A549 (cell line): Measurements from ENCODE around the gene SEC24B. TPM values are rescaled to one million over a fixed set of nuclear protein-coding genes. Genes with fewer than 3 reads are reported as not detected.

Source experiments
- ATAC-seq, 2 experiments: fragments of 200-7000 bp in 1 of 2; fragments of >200 bp in 1 of 2; cut with Nextera tagmentation in 1 of 2; cut with Tn5 transposase in 1 of 2; 3 replicates each; pipeline versions ENCODE4 v1.8.0 to v1.9.1; 2018 to 2020; ENCODE audit warnings: mild to moderate bottlenecking in 1 of 2, moderate library complexity in 1 of 2
- CTCF ChIA-PET: fragments of 300-600 bp; sonication (Branson Sonifier 250); formaldehyde crosslinking; extraction: SDS; loops from one replicate; lab custom pipeline; 2021; ENCODE audit warnings: antibody characterized with exemption, inconsistent platforms; lab: Yijun Ruan, JAX
- POLR2A ChIA-PET: fragments of 350-600 bp; formaldehyde crosslinking; extraction: SDS; loops from one replicate; lab custom pipeline; 2021; ENCODE audit warnings: antibody characterized with exemption, inconsistent platforms; lab: Yijun Ruan, JAX
- DNase-seq, 2 experiments: peaks; one replicate each; pipeline versions ENCODE4 v3.0.0 to v3.0.0-alpha.2; 2011 to 2016; ENCODE audit warnings: low read depth in 1 of 2, low spot score in 1 of 2
- FAIRE-seq: peaks from 2 replicates; lab custom pipeline; 2011; peaks lifted over from hg19 to GRCh38; lab: Jason Lieb, UNC
- H3K27ac ChIP-seq, 2 experiments: fragments of >200 bp; sonication (Bioruptor Twin); formaldehyde crosslinking; 3 replicates each; pipeline ENCODE4 v1.5.1; 2016 to 2017
- H3K4me1 ChIP-seq: fragments of >200 bp; sonication (Bioruptor Twin); formaldehyde crosslinking; 3 replicates; pipeline ENCODE4 v1.6.1; 2016
- H3K4me2 ChIP-seq: fragments of >200 bp; sonication (Bioruptor Twin); formaldehyde crosslinking; 3 replicates; pipeline ENCODE4 v1.6.1; 2016
- H3K4me3 ChIP-seq: fragments of >200 bp; sonication (Bioruptor Twin); formaldehyde crosslinking; 3 replicates; pipeline ENCODE4 v1.5.1; 2016
- H3K9me3 ChIP-seq: fragments of >200 bp; sonication (Bioruptor Twin); formaldehyde crosslinking; 3 replicates; pipeline ENCODE4 v1.6.1; 2016
- BCL3 ChIP-seq: fragments of >200 bp; sonication (Bioruptor Twin); formaldehyde crosslinking; IDR thresholded peaks from 3 replicates; pipeline ENCODE4 v1.6.1; 2016
- BHLHE40 ChIP-seq: IDR thresholded peaks from 2 replicates; pipeline ENCODE4 v1.6.1; 2012; ENCODE audit warnings: low read depth, low read length, inconsistent platforms
- CHD4 ChIP-seq: fragments of 200-600 bp; sonication (generic); IDR thresholded peaks from 2 replicates; pipeline ENCODE4 v1.6.1; 2016; ENCODE audit warnings: antibody characterized with exemption, mild to moderate bottlenecking, borderline replicate concordance
- EP300 ChIP-seq, 2 experiments: fragments of >200 bp; sonication (Bioruptor Twin); formaldehyde crosslinking; IDR thresholded peaks; 2 replicates in 1 of 2; 3 replicates in 1 of 2; pipeline ENCODE4 v1.6.1; 2016 to 2017
- ESRRA ChIP-seq: fragments of 150-350 bp; IDR thresholded peaks from 2 replicates; pipeline ENCODE4 v1.6.1; 2014; ENCODE audit warnings: mild to moderate bottlenecking, low read length, borderline replicate concordance
- FOSL2 ChIP-seq, 2 experiments: fragments of 450-650 bp in 1 of 2; fragments of >200 bp in 1 of 2; sonication (Bioruptor Twin) in 1 of 2; formaldehyde crosslinking; IDR thresholded peaks; 2 replicates each; pipeline versions ENCODE4 v1.5.0 to v1.6.1; 2016 to 2020; ENCODE audit warnings: mild to moderate bottlenecking in 1 of 2, moderate library complexity in 1 of 2
- HDAC2 ChIP-seq: fragments of 200-600 bp; sonication (generic); IDR thresholded peaks from 2 replicates; pipeline ENCODE4 v1.6.1; 2016
- HOXA7 ChIP-seq: fragments of 250-450 bp; sonication (Bioruptor Pico); IDR thresholded peaks from 2 replicates; pipeline ENCODE4 v1.5.0; 2020; ENCODE audit warnings: mild to moderate bottlenecking, moderate library complexity
- HOXB5 ChIP-seq: fragments of 250-450 bp; sonication (Bioruptor Pico); IDR thresholded peaks from 2 replicates; pipeline ENCODE4 v1.5.0; 2020; ENCODE audit warnings: mild to moderate bottlenecking, moderate library complexity
- JUNB ChIP-seq: fragments of >200 bp; sonication (Bioruptor Twin); formaldehyde crosslinking; IDR thresholded peaks from 2 replicates; pipeline ENCODE4 v1.6.1; 2016
- KDM5A ChIP-seq: fragments of 200-600 bp; sonication (generic); IDR thresholded peaks from 2 replicates; pipeline ENCODE4 v1.6.1; 2016; ENCODE audit warnings: antibody characterized with exemption, mild to moderate bottlenecking
- MAFK ChIP-seq: fragments of 450-650 bp; IDR thresholded peaks from 2 replicates; pipeline ENCODE4 v1.6.1; 2014; ENCODE audit not compliant: partially characterized antibody
- MAZ ChIP-seq: fragments of 150-350 bp; IDR thresholded peaks from 2 replicates; pipeline ENCODE4 v1.6.1; 2014; ENCODE audit warnings: antibody characterized with exemption, low read depth, low read length, borderline replicate concordance
- PBX3 ChIP-seq: IDR thresholded peaks from 2 replicates; pipeline ENCODE4 v1.6.1; 2012
- PHF8 ChIP-seq: fragments of 200-600 bp; sonication (generic); IDR thresholded peaks from 2 replicates; pipeline ENCODE4 v1.6.1; 2016; ENCODE audit warnings: low read depth, mild to moderate bottlenecking, antibody characterized with exemption, moderate library complexity, borderline replicate concordance
- POLR2AphosphoS2 ChIP-seq: conservative IDR thresholded peaks from 2 replicates; pipeline ENCODE4 v1.6.1; 2012; ENCODE audit warnings: low read length, improper control_type of control experiment, inconsistent platforms
- REST ChIP-seq: fragments of 200-600 bp; sonication (generic); IDR thresholded peaks from 2 replicates; pipeline ENCODE4 v1.6.1; 2016; ENCODE audit warnings: antibody characterized with exemption, mild to moderate bottlenecking, moderate library complexity
- ZC3H11A ChIP-seq: fragments of 450-650 bp; IDR thresholded peaks from 2 replicates; pipeline ENCODE4 v1.6.1; 2014; ENCODE audit warnings: antibody characterized with exemption, mild to moderate bottlenecking
- ZNF302 ChIP-seq: fragments of 250-450 bp; sonication (Bioruptor Pico); IDR thresholded peaks from 2 replicates; pipeline ENCODE4 v1.9.0; 2021; ENCODE audit warnings: inconsistent platforms, mild to moderate bottlenecking, moderate library complexity
- WGBS: methylation state at CpG from one replicate; pipeline ENCODE4 v1.1.6; 2017; ENCODE audit errors: missing lambda C conversion rate; 5-methylcytosine and 5-hydroxymethylcytosine counted together
- polyA plus RNA-seq, 4 experiments: library from polyadenylated mRNA; depleted of rRNA in 3 of 4; stranded (reverse); fragments of >200 nt; fragmentation: RNase III in 1 of 4; extraction: RNeasy Plus Mini Kit Qiagen cat#74134 plus additional on column Dnase treatment in 1 of 4; gene quantifications; 2 replicates in 3 of 4; 3 replicates in 1 of 4; pipeline ENCODE4 v1.2.3, GENCODE V29; 2011 to 2017
- TF ChIP-seq, protein P1 (sequence below): IDR thresholded peaks from 2 replicates; pipeline ENCODE4 v1.6.1; 2012
- TF ChIP-seq, protein P2 (sequence below): fragments of >200 bp; sonication (Bioruptor Twin); formaldehyde crosslinking; IDR thresholded peaks from 3 replicates; pipeline ENCODE4 v1.5.1; 2016

SEC24B gene
- polyA plus RNA-seq, 2 of the 4 experiments (the other 2 are of a cell fraction), result 13.8 to 40.0 TPM

- ChIA-PET POLR2A (no interaction called here), CTCF (interaction anchor here (1.8 kb wide), 1 partner anchor 8 kb away, joined by 8 read pairs; the partner anchor contains the start of gene SEC24B)
- Histone ChIP-seq H3K4me3 (no peak overlapping the region), H3K4me2 (no peak overlapping the region), H3K27ac (no peak overlapping the region), H3K9me3 (no peaks in the 10 kb centered on the region), H3K4me1 (peaks cover 37% of the 10 kb centered on the region; the same call in 2 of the 3 replicates)
- ATAC-seq (no peak), FAIRE-seq (no peak), DNase-seq (no peak)
- WGBS, result 90% methylated on average over 4 of the region's 4 CpGs
- no peak for TF ChIP-seq PBX3
- TF ChIP-seq MAFK, result no peak
- TF ChIP-seq REST, result no peak
- TF ChIP-seq HOXB5 (CRISPR knock-in tag), result no peak
- no peak for TF ChIP-seq CHD4
- TF ChIP-seq EP300 (IDR thresholded peaks at IDR 0.05), result no peak
- TF ChIP-seq, protein P1, sequence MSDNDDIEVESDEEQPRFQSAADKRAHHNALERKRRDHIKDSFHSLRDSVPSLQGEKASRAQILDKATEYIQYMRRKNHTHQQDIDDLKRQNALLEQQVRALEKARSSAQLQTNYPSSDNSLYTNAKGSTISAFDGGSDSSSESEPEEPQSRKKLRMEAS, result no peak
- TF ChIP-seq HDAC2, result no peak
- no peak for TF ChIP-seq PHF8
- no peak for TF ChIP-seq ZC3H11A
- TF ChIP-seq BCL3, result no peak
Measured at GRCh38 chr4:109440948-109441347, 7.3 kb downstream of the SEC24B start.

DNA sequence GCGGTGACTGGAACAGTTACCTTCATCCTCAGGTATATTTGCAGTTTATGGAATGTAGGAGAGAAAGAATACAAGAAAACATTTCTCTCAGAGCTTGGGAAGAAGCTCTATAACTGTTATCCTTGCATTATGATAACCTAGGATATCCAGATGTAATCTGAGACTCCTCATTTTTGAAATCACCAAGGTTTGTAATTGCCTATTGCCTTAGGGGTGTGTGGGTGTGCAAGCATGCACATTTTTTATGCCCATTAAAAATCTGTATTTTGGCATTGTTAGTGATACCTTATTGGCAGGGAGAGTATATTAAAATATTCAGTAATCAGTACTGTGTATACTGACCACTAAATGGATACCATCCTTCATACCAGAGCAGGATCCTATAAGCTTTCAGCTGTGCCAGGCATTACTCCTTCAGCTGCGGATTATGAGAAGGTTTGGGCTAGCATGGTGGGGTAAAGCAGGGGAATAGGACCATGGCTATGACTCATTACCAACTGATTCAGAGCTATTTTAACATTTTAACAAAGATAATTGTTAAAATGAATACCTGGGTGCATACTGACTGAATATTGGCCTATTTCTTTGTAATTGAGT is 8.3 kb downstream of the SEC24B start:
- no peak overlapping the region for H3K4me2 ChIP-seq
- CTCF ChIA-PET, result interaction anchor here (0.9 to 1.8 kb wide), 2 partner anchors 9 to 517 kb away, joined by 3 to 8 read pairs; partner anchors contain the start of gene SEC24B
- ATAC-seq, result no peak
- no peak for FAIRE-seq
- TF ChIP-seq HOXA7 (CRISPR knock-in tag), result no peak
- TF ChIP-seq MAFK, result no peak
- no peak for TF ChIP-seq JUNB
- no peak for TF ChIP-seq POLR2AphosphoS2
- TF ChIP-seq PHF8, result no peak
- no peak for TF ChIP-seq HDAC2
- no peak for TF ChIP-seq ESRRA
- TF ChIP-seq BHLHE40, result no peak
- no peak for TF ChIP-seq ZNF302 (CRISPR knock-in tag)
- TF ChIP-seq, protein P2, sequence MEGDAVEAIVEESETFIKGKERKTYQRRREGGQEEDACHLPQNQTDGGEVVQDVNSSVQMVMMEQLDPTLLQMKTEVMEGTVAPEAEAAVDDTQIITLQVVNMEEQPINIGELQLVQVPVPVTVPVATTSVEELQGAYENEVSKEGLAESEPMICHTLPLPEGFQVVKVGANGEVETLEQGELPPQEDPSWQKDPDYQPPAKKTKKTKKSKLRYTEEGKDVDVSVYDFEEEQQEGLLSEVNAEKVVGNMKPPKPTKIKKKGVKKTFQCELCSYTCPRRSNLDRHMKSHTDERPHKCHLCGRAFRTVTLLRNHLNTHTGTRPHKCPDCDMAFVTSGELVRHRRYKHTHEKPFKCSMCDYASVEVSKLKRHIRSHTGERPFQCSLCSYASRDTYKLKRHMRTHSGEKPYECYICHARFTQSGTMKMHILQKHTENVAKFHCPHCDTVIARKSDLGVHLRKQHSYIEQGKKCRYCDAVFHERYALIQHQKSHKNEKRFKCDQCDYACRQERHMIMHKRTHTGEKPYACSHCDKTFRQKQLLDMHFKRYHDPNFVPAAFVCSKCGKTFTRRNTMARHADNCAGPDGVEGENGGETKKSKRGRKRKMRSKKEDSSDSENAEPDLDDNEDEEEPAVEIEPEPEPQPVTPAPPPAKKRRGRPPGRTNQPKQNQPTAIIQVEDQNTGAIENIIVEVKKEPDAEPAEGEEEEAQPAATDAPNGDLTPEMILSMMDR, result no peak
- TF ChIP-seq FOSL2 (IDR thresholded peaks at IDR 0.05), result no peak
- no peak; the same call in 1 of the 2 replicates for TF ChIP-seq FOSL2 (CRISPR knock-in tag; IDR thresholded peaks at IDR 0.05)
- TF ChIP-seq, protein P1, result no peak
- TF ChIP-seq MAZ, result no peak
- no peak for TF ChIP-seq KDM5A
- TF ChIP-seq PBX3, result no peak
- TF ChIP-seq, all 56 proteins: peak for 0
- POLR2A ChIA-PET, result no interaction called here
- no peak for DNase-seq
- 89% methylated on average over 2 of the region's 2 CpGs for WGBS
- no peak overlapping the region for H3K4me3 ChIP-seq
- peaks cover 35% of the 10 kb centered on the region; the same call in 2 of the 3 replicates for H3K4me1 ChIP-seq
- no peak overlapping the region for H3K27ac ChIP-seq
- no peaks in the 10 kb centered on the region for H3K9me3 ChIP-seq
